ENCODE results near the gene TMED1. TPM values are rescaled to one million over a fixed set of nuclear protein-coding genes. Genes with fewer than 3 reads are reported as not detected.
"Not testable (repeated sequence)": the region's sequence is repeated elsewhere in the genome, so short reads cannot be mapped to it uniquely, and the experiment has no call there.

Gene TMED1
- total RNA-seq, 4 donors from 2014 or later: 8.9 to 26.2 (median 20.4) TPM

DNA sequence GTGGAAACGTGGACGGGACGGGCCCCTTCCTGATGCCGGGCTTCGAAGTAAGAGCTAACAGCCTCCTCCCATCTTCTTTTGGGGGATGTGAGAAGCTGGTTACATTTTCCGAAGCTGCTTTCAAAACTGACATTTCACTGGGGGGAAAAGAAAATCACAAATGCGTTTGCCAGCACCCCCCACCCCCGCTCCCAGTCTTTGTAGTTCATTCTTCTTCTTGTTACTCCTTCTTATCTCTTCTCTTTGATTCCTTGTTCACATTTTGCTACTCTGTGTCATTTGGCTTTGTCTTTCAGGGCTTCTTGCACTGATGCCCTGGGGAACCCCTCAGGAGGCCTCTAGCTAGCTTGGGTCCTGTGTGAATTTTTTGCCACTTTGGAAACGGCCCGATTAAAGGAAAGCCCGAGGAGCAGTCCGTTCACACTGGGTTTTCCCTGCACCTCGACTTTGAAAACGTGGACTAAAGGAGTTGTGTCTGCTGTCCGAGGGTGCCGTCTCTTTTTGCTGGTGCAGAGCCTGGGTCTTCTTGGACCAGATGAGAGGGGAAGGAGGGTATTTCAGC, 36.6 kb upstream of the TMED1 start:
- H3K36me3 ChIP-seq: no peaks in the 10 kb centered on the region
- peak overlapping the region; percentile 96 for H3K4me3 ChIP-seq
- H3K9me3 ChIP-seq: no peaks in the 10 kb centered on the region
- no peaks in the 10 kb centered on the region for H3K27me3 ChIP-seq
- no peak for DNase-seq (ENCODE audit: low spot score in 2 of 2)
- TF ChIP-seq POLR2AphosphoS5 (IDR thresholded peaks at IDR 0.05) (no peak), EP300 (IDR thresholded peaks at IDR 0.05) (no peak), POLR2A (IDR thresholded peaks at IDR 0.05) (no peak)
- TF ChIP-seq, protein P1, sequence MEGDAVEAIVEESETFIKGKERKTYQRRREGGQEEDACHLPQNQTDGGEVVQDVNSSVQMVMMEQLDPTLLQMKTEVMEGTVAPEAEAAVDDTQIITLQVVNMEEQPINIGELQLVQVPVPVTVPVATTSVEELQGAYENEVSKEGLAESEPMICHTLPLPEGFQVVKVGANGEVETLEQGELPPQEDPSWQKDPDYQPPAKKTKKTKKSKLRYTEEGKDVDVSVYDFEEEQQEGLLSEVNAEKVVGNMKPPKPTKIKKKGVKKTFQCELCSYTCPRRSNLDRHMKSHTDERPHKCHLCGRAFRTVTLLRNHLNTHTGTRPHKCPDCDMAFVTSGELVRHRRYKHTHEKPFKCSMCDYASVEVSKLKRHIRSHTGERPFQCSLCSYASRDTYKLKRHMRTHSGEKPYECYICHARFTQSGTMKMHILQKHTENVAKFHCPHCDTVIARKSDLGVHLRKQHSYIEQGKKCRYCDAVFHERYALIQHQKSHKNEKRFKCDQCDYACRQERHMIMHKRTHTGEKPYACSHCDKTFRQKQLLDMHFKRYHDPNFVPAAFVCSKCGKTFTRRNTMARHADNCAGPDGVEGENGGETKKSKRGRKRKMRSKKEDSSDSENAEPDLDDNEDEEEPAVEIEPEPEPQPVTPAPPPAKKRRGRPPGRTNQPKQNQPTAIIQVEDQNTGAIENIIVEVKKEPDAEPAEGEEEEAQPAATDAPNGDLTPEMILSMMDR (IDR thresholded peaks at IDR 0.05): no peak
- H3K4me1 ChIP-seq: peaks cover 41% of the 10 kb centered on the region
- H3K27ac ChIP-seq: peak overlapping the region; percentile 90
- WGBS: 8% methylated on average over 16 of the region's 16 CpGs

DNA sequence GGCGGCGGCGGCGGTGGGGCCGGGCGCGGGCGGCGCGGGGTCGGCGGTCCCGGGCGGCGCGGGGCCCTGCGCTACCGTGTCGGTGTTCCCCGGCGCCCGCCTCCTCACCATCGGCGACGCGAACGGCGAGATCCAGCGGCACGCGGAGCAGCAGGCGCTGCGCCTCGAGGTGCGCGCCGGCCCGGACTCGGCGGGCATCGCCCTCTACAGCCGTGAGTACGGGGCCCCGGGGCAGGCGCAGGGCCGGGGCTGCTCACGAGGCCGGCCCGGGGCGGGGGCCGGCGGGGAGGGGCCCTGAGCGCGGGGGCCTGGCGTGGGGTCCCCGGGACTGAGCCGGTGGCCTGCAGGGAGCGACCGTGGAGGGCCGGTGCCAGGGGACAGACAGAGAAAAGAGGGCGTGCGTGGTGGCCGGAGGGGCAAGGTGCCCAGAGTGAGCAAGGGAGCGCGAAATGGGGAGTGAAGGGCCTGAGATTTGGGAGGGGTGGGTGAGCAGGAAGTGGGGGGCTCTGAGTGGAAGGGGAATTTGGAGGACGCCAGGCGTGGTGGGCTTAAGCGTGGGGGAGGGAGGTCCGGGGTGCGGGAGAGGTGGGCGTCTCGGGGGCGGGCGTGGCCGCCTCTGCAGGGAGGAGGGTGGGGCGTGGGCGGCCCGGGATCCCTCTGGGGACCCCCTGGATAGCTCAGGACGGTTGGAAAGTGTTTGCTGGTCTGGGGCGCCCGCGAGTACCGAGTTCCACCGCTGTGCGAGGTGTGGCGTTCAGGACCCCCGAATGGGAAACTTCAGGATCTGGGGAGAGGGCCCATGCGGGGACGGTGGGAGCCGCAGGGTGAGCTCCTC, 35.9 kb upstream of the TMED1 start:
- Histone ChIP-seq H3K36me3 (no peaks in the 10 kb centered on the region), H3K27ac (peak overlapping the region; percentile 90), H3K4me1 (peaks cover 35% of the 10 kb centered on the region), H3K4me3 (peak overlapping the region; percentile 96), H3K9me3 (no peaks in the 10 kb centered on the region), H3K27me3 (no peaks in the 10 kb centered on the region)
- DNase-seq (ENCODE audit: low spot score in 2 of 2): peak in 1 of 2 donors; percentile 87
- TF ChIP-seq POLR2A (IDR thresholded peaks at IDR 0.05): no peak
- TF ChIP-seq, protein P1 (IDR thresholded peaks at IDR 0.05): no peak
- no peak for TF ChIP-seq POLR2AphosphoS5 (IDR thresholded peaks at IDR 0.05)
- no peak for TF ChIP-seq EP300 (IDR thresholded peaks at IDR 0.05)
- under 1% methylated on average over 33 of the region's 90 CpGs for WGBS

DNA sequence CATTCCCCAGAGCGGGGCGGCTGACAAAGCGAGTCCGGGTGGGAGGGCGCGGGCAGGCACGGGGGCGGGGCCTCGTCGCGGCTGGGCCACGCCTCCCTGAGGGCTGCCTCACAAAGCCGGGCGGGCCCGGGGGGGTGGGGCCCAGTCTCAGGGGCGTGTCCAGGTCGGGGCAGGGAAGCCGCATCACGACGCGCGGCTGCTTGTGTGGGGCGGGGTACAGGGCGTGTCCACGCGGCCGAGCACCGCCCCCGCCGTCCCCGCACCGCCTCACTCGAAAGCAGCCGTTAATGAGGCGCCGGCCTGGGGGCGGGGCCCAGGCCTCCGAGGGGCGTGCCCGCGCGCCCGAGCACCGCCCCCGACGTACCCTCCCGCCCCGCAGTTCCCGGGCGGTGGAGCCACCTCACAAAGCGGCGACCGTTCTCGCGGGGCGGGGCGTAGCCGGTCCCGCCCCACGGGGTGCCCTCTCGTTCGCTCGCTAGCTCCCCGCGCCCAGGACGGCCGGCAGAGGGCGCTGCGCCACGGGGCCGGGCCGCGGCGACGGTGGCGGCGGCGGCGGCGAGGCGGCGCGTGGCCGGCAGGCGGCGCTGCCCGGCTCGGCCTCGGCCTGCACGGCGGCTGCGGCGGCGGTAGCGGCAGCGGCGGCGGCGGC, 35.1 kb upstream of the TMED1 start, which contains the start of gene CARM1:
Gene CARM1, plus strand, starts transcription at position 599 of the 649 bp plus-strand sequence. CDS start 150 bp downstream, outside the sequence.
- 0% methylated on average over 1 of the region's 99 CpGs for WGBS
- Histone ChIP-seq H3K27ac (peak within 1 kb of the TSS; percentile 90), H3K9me3 (no peaks in the 10 kb centered on the region), H3K4me1 (peaks cover 26% of the 10 kb centered on the region), H3K27me3 (no peaks in the 10 kb centered on the region), H3K4me3 (peak within 1 kb of the TSS; percentile 96), H3K36me3 (no peaks in the 10 kb centered on the region)
- TF ChIP-seq EP300 (IDR thresholded peaks at IDR 0.05): no peak
- TF ChIP-seq, protein P1 (IDR thresholded peaks at IDR 0.05): peak; percentile 77 to 78
- TF ChIP-seq POLR2A (IDR thresholded peaks at IDR 0.05): no peak
- TF ChIP-seq POLR2AphosphoS5 (IDR thresholded peaks at IDR 0.05): peak in 1 of 3 donors; percentile 51
- DNase-seq (ENCODE audit: low spot score in 2 of 2): peak; percentile 99 to 100

DNA sequence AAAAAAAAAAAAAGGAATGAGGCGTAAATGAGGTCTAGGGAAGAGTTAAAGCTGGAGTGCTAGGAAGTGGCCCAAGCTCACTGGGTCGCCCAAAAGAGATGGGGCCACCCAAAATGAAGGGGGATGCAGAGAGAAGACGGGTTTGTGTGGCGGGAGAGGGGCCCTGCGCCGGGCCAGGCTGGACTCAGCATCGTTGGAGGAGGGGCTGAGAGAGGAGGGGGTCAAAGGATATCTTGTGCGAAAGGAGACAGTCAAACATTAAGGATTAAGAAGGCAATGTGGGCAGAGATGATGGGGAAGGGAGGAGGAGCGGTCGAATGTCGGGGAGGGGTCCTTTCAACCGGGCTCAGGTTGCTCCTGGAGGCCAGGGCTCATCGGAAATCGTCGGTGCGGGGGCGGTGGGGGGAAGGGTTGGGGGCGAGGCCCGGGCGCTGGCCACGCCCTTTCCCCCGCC, 34.5 kb upstream of the TMED1 start:
- Histone ChIP-seq H3K4me3 (peak overlapping the region; percentile 43), H3K27me3 (no peaks in the 10 kb centered on the region), H3K36me3 (no peaks in the 10 kb centered on the region), H3K4me1 (peaks cover 26% of the 10 kb centered on the region), H3K9me3 (no peaks in the 10 kb centered on the region), H3K27ac (no peak overlapping the region)
- WGBS: 4% methylated on average over 15 of the region's 22 CpGs
- DNase-seq (ENCODE audit: low spot score in 2 of 2): no peak
- no peak for TF ChIP-seq EP300 (IDR thresholded peaks at IDR 0.05)
- no peak for TF ChIP-seq POLR2AphosphoS5 (IDR thresholded peaks at IDR 0.05)
- TF ChIP-seq, protein P1 (IDR thresholded peaks at IDR 0.05): no peak
- no peak for TF ChIP-seq POLR2A (IDR thresholded peaks at IDR 0.05)

DNA sequence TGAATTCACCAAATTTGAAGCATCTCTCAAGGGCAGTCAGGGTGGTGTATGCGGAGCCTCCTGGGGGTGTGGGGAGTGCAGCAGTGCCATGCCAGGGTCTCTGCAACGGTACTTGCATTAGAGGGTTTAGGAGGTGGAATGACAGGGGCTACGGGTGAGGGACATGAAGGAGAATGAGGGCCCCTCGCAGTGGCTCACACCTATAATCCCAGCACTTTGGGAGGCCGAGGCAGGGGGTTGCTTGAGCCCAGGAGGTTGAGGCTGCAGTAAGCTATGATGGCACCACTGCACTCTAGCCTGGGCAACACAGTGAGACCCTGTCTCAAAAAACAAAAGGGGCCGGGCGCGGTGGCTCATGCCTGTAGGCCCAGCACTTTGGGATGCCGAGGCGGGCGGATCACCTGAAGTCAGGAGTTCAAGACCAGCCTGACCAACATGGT, 33.9 kb upstream of the TMED1 start:
- not testable (repeated sequence) for H3K9me3 ChIP-seq, H3K27ac ChIP-seq, H3K4me3 ChIP-seq, H3K36me3 ChIP-seq, H3K27me3 ChIP-seq
- peaks cover 26% of the 10 kb centered on the region for H3K4me1 ChIP-seq
- DNase-seq (ENCODE audit: low spot score in 2 of 2): peak in 1 of 2 donors; percentile 72
- 95% methylated on average over 11 of the region's 11 CpGs for WGBS
